DMS153 (cell line): Measurements from ENCODE around the gene MCUB.
"Not testable (repeated sequence)": the region's sequence is repeated elsewhere in the genome, so short reads cannot be mapped to it uniquely, and the experiment has no call there.

Experiments
- DNase-seq: peaks from one replicate; lab custom pipeline; 2025; lab: John Stamatoyannopoulos, UW

The MCUB gene

GRCh38 chr4:109579997-109580396, 20.0 kb downstream of the MCUB start:
- not testable (repeated sequence) for DNase-seq

GRCh38 chr4:109588176-109588575, 28.1 kb downstream of the MCUB start:
- DNase-seq = no peak

- no peak for DNase-seq
These were observed 29.1 kb downstream of the MCUB start for GRCh38 chr4:109589119-109589518.

GRCh38 chr4:109589605-109590004, 29.6 kb downstream of the MCUB start:
- no peak for DNase-seq

- DNase-seq = no peak
These were observed 30.9 kb downstream of the MCUB start for GRCh38 chr4:109590905-109591304.

GRCh38 chr4:109592367-109592766, 32.3 kb downstream of the MCUB start:
- DNase-seq = no peak

- DNase-seq = not testable (repeated sequence)
These were observed 35.1 kb downstream of the MCUB start for GRCh38 chr4:109595123-109595522.

- DNase-seq = not testable (repeated sequence)
These were observed 36.5 kb downstream of the MCUB start for GRCh38 chr4:109596420-109597085.

- DNase-seq = no peak
These were observed 39.1 kb downstream of the MCUB start for GRCh38 chr4:109599046-109599652.

- no peak for DNase-seq
These were observed 40.4 kb downstream of the MCUB start for GRCh38 chr4:109600431-109600830.

- DNase-seq = no peak
These were observed 41.3 kb downstream of the MCUB start for GRCh38 chr4:109601336-109601735.

GRCh38 chr4:109607976-109608375, 47.9 kb downstream of the MCUB start:
- DNase-seq = no peak

GRCh38 chr4:109608879-109609278, 48.8 kb downstream of the MCUB start:
- no peak for DNase-seq

- DNase-seq = no peak
These were observed 49.4 kb downstream of the MCUB start for GRCh38 chr4:109609431-109609830.

GRCh38 chr4:109610489-109610888, 50.4 kb downstream of the MCUB start:
- no peak for DNase-seq

GRCh38 chr4:109611045-109611646, 51.1 kb downstream of the MCUB start:
- no peak for DNase-seq

- DNase-seq = no peak
These were observed 54.0 kb downstream of the MCUB start for GRCh38 chr4:109614015-109614414.

GRCh38 chr4:109614466-109614865, 54.4 kb downstream of the MCUB start:
- DNase-seq = no peak

GRCh38 chr4:109615742-109616141, 55.7 kb downstream of the MCUB start:
- DNase-seq = no peak

- DNase-seq = no peak
These were observed 56.2 kb downstream of the MCUB start for GRCh38 chr4:109616243-109616642.

GRCh38 chr4:109622626-109623025, 62.6 kb downstream of the MCUB start:
- no peak for DNase-seq

GRCh38 chr4:109624536-109624935, 64.5 kb downstream of the MCUB start:
- DNase-seq = no peak

- DNase-seq = no peak
These were observed 67.3 kb downstream of the MCUB start for GRCh38 chr4:109627361-109627760.

- DNase-seq = no peak
These were observed 69.7 kb downstream of the MCUB start for GRCh38 chr4:109629775-109630174.
